HG02571 (cell line): Measurements from ENCODE around the gene CYP4F22.
"Not testable (repeated sequence)": the region's sequence is repeated elsewhere in the genome, so short reads cannot be mapped to it uniquely, and the experiment has no call there.

Source experiments
- ATAC-seq: cut with Tn5 transposase; IDR thresholded peaks from one replicate; pipeline ENCODE4 v1.9.1; 2021; ENCODE audit warnings: mild to moderate bottlenecking, moderate library complexity; ENCODE audit not compliant: unreplicated experiment

The CYP4F22 gene

GRCh38 chr19:15508035-15508710 is at the start of gene CYP4F22:
TSS of gene CYP4F22 (plus strand) at chr19:15508525. CDS start at chr19:15525337, 16,812 bp downstream.
- no peak for ATAC-seq

- no peak for ATAC-seq
Measured at GRCh38 chr19:15461694-15462093, 46.6 kb upstream of the CYP4F22 start.

GRCh38 chr19:15463861-15464371 is 44.4 kb upstream of the CYP4F22 start:
- no peak for ATAC-seq

GRCh38 chr19:15464394-15465385 is 43.6 kb upstream of the CYP4F22 start, which contains the start of gene RASAL3:
TSS of gene RASAL3 (minus strand) at chr19:15464544. CDS start at chr19:15464358, 186 bp downstream.
- ATAC-seq: peak; percentile 48

- ATAC-seq: no peak
Measured at GRCh38 chr19:15466851-15467733, 41.2 kb upstream of the CYP4F22 start.

DNA sequence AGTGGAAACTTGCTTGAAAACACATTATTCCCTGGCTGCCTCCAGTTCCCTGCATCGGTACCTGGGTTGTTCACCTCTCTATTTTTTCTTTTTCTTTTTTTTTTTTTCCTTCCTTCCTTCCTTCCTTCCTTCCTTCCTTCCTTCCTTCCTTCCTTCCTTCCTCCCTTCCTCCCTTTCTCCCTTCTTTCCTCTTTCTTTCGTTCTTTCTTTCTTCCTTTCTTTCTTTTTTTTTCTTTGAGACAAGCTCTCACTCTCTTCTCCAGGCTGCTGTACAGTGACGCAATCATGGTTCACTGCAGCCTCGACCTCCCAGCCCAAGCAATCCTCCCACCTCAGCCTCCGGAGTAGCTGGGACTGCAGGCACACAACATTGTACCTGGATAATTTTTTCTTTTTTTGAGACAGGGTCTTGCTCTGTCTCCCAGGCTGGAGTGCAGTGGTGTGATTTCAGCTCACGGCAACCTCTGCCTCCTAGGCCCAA is 40.6 kb upstream of the CYP4F22 start:
- no peak for ATAC-seq

DNA sequence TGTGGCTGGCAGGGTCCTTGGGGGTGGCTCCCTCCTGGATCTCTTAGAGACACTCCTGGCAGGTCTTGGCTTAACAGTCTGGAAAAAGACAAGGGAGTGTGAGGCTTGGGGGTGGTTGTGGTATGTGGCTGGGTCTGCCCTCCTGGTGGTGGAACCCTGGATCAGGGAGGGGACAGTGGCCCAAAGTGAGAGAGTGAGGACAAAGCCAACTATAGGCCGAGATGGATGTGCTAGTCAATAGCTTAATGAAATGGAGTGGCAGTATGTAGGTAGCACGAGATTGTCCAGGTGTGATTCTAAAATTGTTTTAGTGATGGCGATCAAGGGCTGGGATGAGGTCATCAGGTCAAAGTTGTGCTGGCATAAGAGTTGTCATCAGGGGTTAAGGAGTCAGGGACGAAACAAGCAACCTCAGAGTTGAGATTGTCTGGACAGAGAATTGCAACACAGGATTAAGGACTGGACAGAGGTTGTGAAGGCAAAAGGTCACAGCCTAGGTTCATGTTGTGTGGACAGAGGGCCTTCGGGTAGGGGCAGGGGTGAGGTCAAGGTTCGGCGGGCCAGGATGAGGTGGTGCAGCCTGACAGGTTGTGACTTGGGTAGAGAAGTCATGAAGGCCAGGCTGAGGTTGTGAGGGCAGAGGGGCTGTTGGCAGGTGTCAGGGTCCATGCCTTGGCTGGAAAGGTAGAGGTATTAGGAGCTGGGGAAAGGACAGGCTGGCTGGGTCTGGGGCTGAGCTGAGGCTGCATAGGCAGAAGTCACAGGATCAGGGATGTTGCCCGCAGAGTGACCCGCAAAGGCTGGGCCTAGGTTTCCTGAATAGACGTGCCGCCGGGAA is 39.4 kb upstream of the CYP4F22 start:
- ATAC-seq: no peak

GRCh38 chr19:15469513-15470297 is 38.6 kb upstream of the CYP4F22 start:
- ATAC-seq: no peak

DNA sequence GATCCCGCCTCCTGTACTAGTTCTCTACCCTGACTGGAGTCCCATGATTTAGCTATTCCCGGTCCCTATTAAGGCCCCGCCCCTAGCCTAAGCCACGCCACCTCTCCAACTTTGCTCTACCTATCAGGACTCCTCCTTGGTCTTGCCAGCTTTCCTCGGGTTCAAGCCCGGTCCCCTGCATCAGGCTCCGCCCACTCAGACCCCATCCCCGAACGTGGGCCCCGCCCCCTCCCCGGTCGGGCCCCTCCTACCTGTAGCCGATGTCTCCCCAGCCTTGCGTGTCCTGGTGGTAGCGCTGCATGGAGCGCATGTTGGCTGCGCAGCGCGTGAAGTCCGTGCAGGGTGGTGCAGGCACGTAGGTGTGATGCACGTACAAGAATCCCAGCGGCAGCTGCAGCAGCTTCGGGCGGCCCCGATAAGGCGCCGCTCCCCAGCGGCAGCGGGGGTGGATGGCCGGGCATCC is 36.7 kb upstream of the CYP4F22 start:
- ATAC-seq: no peak

- ATAC-seq: not testable (repeated sequence)
Measured at GRCh38 chr19:15473821-15474220, 34.5 kb upstream of the CYP4F22 start.

- no peak for ATAC-seq
Measured at GRCh38 chr19:15475169-15475568, 33.2 kb upstream of the CYP4F22 start.

DNA sequence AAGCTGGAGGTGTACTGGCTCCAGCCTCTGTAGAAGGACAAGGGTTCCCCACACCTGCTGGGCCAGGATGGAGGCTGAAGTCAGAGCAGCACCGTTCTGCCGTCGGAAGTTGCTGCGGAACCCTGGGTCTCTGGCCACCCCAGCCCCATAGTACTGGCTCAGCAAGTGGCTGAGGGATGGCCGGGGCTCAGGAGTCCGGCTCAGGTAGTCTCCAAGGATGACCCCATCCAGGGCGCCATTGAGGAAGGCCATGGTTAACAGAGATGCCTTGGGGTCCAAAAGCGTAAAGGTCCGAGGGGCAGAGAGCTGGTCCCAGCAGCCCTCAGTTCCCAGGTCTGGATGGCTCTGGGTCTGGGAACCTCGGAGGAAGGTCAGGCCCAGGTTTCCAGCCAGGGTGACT is 32.7 kb upstream of the CYP4F22 start:
- no peak for ATAC-seq

DNA sequence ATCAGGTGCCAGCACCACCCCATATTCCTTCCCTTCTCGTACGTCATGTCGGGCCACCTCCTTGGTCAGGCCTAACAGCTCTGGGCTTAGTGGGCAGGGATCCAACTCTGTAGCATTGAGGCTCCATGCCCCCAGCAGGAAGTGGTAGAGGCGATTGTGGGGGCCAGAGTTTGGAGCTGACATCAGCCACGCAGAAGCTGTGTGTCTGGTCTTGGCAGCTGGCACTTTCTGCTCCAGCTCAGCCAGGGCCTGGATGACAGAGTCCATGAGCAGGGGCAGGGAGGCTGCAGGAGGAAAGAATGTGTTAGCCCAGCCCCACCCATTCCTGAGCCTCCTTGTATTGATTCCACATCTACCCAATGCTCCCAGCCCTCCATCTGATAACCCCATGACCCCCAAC is 32.0 kb upstream of the CYP4F22 start:
- ATAC-seq: no peak

GRCh38 chr19:15479391-15480345 is 28.7 kb upstream of the CYP4F22 start, which contains the start of gene PGLYRP2:
TSS of gene PGLYRP2 (minus strand) at chr19:15479501. CDS start at chr19:15479371, 130 bp downstream.
- no peak for ATAC-seq

DNA sequence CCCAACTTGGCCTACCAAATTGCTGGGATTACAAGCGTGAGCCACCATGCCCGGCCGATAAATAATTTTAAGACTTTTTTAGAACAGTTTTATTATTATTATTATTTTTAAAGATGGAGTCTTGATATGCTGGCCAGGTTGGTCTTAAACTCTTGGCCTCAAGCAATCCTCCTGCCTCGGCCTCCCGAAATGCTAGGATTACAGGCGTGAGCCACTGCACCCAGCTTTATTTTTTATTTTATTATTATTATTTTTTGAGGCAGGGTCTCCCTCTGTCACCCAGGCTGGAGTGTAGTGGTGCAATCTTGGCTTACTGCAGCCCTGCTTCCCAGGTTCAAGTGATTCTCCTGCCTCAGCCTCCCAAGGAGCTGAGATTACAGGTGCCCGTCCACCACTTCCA is 27.3 kb upstream of the CYP4F22 start:
- not testable (repeated sequence) for ATAC-seq

- ATAC-seq: not testable (repeated sequence)
Measured at GRCh38 chr19:15485768-15486167, 22.6 kb upstream of the CYP4F22 start.

DNA sequence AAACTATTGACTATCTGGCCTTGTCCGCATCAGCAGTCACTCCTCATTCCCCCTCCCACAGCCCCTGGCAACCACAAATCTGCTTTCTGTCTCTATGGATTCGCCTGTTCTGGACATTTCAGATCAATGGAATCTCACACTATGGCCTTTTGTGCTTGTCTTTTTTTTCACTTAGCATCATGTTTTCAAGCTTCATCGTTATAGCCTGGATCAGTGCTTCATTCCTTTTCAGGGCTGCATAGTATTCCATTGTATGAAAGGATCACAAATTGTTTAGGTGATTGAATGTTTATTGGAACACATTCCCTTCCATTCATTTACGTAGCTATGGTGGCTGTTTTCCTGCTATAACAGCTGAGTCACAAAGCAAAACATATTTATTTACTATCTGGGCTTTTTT is 21.3 kb upstream of the CYP4F22 start:
- ATAC-seq: no peak
